ENCODE results near the gene ANGPTL8.

- TF ChIP-seq GATA3 (IDR thresholded peaks at IDR 0.05; ENCODE audit: low read depth, low read length) (no peak), GATA2 (IDR thresholded peaks at IDR 0.05; ENCODE audit: low read depth, low read length) (no peak)
These were observed 25.9 kb downstream of the ANGPTL8 start for GRCh38 chr19:11265177-11265784.
